SU-DHL-6 (cell line): ENCODE measurements around the gene GDPD3.

ENCODE experiments used
- H2AFZ ChIP-seq: fragments of 200-600 bp; sonication (generic); 2 replicates; pipeline ENCODE4 v1.6.1; 2014; ENCODE audit warnings: low read depth, mild to moderate bottlenecking, moderate library complexity, mixed read lengths, antibody characterized with exemption, low read length; ENCODE audit not compliant: severe bottlenecking
- H3F3A ChIP-seq: fragments of 200-600 bp; shearing (Covaris generic); 2 replicates; pipeline ENCODE4 v1.6.0; 2016; ENCODE audit warnings: antibody characterized with exemption, mild to moderate bottlenecking; ENCODE audit not compliant: insufficient read depth
- H3K27ac ChIP-seq: fragments of 200-600 bp; sonication (generic); 2 replicates; pipeline ENCODE4 v1.5.1; 2016; ENCODE audit warnings: low read depth, mild to moderate bottlenecking, low read length, moderate library complexity, mixed read lengths
- H3K27me3 ChIP-seq: fragments of 200-600 bp; sonication (generic), shearing (Covaris generic); 2 replicates; pipeline ENCODE4 v1.6.0; 2014; ENCODE audit warnings: mild to moderate bottlenecking, low read length
- H3K36me3 ChIP-seq: fragments of 200-600 bp; sonication (generic); 2 replicates; pipeline ENCODE4 v1.6.1; 2014; ENCODE audit warnings: mild to moderate bottlenecking, low read length, mixed read lengths
- H3K4me2 ChIP-seq: fragments of 300-600, 200-600 bp; shearing (Covaris generic), sonication (generic); 2 replicates; pipeline ENCODE4 v1.6.0; 2014; ENCODE audit warnings: low read length, low read depth, mild to moderate bottlenecking; ENCODE audit not compliant: poor library complexity, severe bottlenecking
- H3K4me3 ChIP-seq: fragments of 200-600 bp; sonication (generic); 2 replicates; pipeline ENCODE4 v1.5.1; 2014; ENCODE audit warnings: antibody characterized with exemption, low read length, mild to moderate bottlenecking, mixed read lengths; ENCODE audit not compliant: insufficient read depth, poor library complexity, severe bottlenecking
- H3K79me2 ChIP-seq: fragments of 200-600 bp; sonication (generic); 2 replicates; pipeline ENCODE4 v1.6.1; 2014; ENCODE audit warnings: mild to moderate bottlenecking, low read length, moderate library complexity; ENCODE audit not compliant: insufficient read depth
- H3K9ac ChIP-seq: fragments of 200-600 bp; sonication (generic); 2 replicates; pipeline ENCODE4 v1.7.0; 2014; ENCODE audit warnings: mild to moderate bottlenecking, low read length
- H3K9me2 ChIP-seq: fragments of 200-600 bp; sonication (generic); replicated peaks from 2 replicates; pipeline ENCODE4 v1.6.1; 2014; ENCODE audit warnings: low read length; ENCODE audit not compliant: insufficient read depth
- H3K9me3 ChIP-seq: fragments of 200-600 bp; sonication (generic); 2 replicates; pipeline ENCODE4 v1.6.1; 2014; ENCODE audit warnings: low read length, mixed read lengths; ENCODE audit not compliant: insufficient read depth
- H4K20me1 ChIP-seq: fragments of 200-600 bp; sonication (generic); 2 replicates; pipeline ENCODE4 v1.6.1; 2014; ENCODE audit warnings: low read depth, mild to moderate bottlenecking, antibody characterized with exemption, low read length, moderate library complexity, mixed read lengths
- EZH2phosphoT487 ChIP-seq: fragments of 200-600 bp; sonication (generic), shearing (Covaris generic); conservative IDR thresholded peaks from 2 replicates; pipeline ENCODE4 v1.6.1; 2018; ENCODE audit warnings: mild to moderate bottlenecking, antibody characterized with exemption, low read length, moderate library complexity, mixed read lengths
- TF ChIP-seq, protein P1 (sequence below): fragments of 200-600 bp; sonication (generic); IDR thresholded peaks from one replicate; pipeline ENCODE4 v1.5.1; 2017; ENCODE audit warnings: antibody characterized with exemption, mild to moderate bottlenecking, low read length, moderate library complexity; ENCODE audit not compliant: insufficient read depth, poor library complexity, severe bottlenecking

GDPD3 gene

DNA sequence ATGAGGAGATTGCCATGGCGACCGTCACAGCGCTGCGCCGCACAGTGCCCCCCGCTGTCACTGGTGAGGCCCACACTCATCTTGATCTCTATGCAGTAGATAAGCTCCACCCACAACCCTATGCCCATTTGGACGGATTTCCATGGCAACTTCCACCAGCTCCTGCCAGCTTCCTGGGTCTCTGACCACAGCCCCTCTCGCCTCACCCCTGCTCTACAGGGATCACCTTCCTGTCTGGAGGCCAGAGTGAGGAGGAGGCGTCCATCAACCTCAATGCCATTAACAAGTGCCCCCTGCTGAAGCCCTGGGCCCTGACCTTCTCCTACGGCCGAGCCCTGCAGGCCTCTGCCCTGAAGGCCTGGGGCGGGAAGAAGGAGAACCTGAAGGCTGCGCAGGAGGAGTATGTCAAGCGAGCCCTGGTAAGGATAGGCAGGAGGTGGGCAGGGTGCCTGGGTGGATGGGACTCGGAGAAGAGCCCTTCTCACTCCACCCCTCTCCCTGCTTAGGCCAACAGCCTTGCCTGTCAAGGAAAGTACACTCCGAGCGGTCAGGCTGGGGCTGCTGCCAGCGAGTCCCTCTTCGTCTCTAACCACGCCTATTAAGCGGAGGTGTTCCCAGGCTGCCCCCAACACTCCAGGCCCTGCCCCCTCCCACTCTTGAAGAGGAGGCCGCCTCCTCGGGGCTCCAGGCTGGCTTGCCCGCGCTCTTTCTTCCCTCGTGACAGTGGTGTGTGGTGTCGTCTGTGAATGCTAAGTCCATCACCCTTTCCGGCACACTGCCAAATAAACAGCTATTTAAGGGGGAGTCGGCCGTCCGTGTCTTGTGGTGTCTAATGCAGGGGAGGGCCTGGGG is 43.5 kb downstream of the GDPD3 start:
- H3K4me2 ChIP-seq, result no peak overlapping the region
- H3K9me2 ChIP-seq, result no peaks in the 10 kb centered on the region
- no peaks in the 10 kb centered on the region for H3K27me3 ChIP-seq
- no peaks in the 10 kb centered on the region for H3K9me3 ChIP-seq
- H3K4me3 ChIP-seq, result no peak overlapping the region
- peaks cover 16% of the 10 kb centered on the region for H3K36me3 ChIP-seq
- H3K27ac ChIP-seq, result no peak overlapping the region
- no peak overlapping the region for H3K9ac ChIP-seq
- TF ChIP-seq EZH2phosphoT487, result no peak
- TF ChIP-seq, protein P1, sequence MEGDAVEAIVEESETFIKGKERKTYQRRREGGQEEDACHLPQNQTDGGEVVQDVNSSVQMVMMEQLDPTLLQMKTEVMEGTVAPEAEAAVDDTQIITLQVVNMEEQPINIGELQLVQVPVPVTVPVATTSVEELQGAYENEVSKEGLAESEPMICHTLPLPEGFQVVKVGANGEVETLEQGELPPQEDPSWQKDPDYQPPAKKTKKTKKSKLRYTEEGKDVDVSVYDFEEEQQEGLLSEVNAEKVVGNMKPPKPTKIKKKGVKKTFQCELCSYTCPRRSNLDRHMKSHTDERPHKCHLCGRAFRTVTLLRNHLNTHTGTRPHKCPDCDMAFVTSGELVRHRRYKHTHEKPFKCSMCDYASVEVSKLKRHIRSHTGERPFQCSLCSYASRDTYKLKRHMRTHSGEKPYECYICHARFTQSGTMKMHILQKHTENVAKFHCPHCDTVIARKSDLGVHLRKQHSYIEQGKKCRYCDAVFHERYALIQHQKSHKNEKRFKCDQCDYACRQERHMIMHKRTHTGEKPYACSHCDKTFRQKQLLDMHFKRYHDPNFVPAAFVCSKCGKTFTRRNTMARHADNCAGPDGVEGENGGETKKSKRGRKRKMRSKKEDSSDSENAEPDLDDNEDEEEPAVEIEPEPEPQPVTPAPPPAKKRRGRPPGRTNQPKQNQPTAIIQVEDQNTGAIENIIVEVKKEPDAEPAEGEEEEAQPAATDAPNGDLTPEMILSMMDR, result no peak
- H2AFZ ChIP-seq, result no peak overlapping the region
- H4K20me1 ChIP-seq, result no peaks in the 10 kb centered on the region; the same call in 1 of the 2 replicates
- H3K79me2 ChIP-seq, result peaks cover 27% of the 10 kb centered on the region
- peaks cover 40% of the 10 kb centered on the region for H3F3A ChIP-seq

DNA sequence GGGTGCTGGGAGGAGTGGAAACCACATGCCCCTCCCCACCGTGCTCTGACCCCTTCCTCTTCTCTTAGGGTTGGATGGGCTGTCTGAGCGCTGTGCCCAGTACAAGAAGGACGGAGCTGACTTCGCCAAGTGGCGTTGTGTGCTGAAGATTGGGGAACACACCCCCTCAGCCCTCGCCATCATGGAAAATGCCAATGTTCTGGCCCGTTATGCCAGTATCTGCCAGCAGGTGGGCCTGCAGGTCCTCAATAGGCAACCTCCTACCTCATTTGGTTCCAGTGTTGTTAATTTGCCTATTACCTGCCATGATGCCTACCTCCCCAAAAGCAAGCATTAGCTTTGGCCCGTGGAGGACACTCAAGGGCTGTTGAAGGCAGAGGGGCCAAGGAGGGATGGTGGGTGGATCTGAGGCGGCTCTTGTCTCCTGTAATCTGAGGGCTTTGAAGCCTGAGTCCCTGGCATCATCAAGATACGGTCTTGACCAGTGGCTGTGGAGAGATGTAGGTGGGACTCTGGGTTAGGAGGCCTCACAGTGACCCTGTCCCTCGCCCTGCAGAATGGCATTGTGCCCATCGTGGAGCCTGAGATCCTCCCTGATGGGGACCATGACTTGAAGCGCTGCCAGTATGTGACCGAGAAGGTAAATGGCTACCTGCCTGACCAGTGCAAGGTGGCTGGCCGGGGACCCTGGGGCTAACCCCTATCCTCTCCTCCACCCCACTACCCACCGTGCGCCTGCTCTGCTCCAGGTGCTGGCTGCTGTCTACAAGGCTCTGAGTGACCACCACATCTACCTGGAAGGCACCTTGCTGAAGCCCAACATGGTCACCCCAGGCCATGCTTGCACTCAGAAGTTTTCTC is 44.4 kb downstream of the GDPD3 start:
- Histone ChIP-seq H3F3A (peaks cover 32% of the 10 kb centered on the region), H3K79me2 (peaks cover 34% of the 10 kb centered on the region)

DNA sequence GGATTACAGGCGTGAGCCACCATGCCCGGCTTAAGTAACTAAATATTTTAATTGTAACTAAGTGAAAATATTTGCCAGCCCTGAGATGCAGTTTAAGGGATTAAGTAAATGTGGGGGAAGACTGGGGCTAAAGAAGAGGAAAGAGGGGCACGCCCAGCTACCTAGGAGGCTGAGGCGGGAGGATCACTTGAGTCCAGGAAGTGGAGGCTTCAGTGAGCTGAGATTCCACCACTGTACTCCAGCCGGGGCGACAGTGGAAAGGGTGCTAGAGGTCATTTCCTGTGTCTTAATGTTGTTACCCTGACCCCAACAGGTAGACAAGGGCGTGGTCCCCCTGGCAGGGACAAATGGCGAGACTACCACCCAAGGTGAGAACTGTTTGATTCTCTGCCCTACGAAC is 45.0 kb downstream of the GDPD3 start:
- Histone ChIP-seq H3K36me3 (peaks cover 16% of the 10 kb centered on the region), H3K9me2 (no peaks in the 10 kb centered on the region), H3K9ac (no peak overlapping the region), H3K27ac (no peak overlapping the region), H3K4me3 (no peak overlapping the region), H3K4me2 (no peak overlapping the region), H3K9me3 (no peaks in the 10 kb centered on the region), H3F3A (peaks cover 26% of the 10 kb centered on the region), H3K79me2 (peaks cover 34% of the 10 kb centered on the region), H4K20me1 (no peaks in the 10 kb centered on the region; the same call in 1 of the 2 replicates), H3K27me3 (no peaks in the 10 kb centered on the region), H2AFZ (no peak overlapping the region)
- TF ChIP-seq, protein P1, result no peak
- no peak for TF ChIP-seq EZH2phosphoT487

More for the DNA sequence above, 44.4 kb downstream of the GDPD3 start:
- peaks cover 16% of the 10 kb centered on the region for H3K36me3 ChIP-seq
- no peak overlapping the region for H3K9ac ChIP-seq
- H2AFZ ChIP-seq, result no peak overlapping the region
- TF ChIP-seq, protein P1, result no peak
- no peak for TF ChIP-seq EZH2phosphoT487
- H3K27me3 ChIP-seq, result no peaks in the 10 kb centered on the region
- H3K9me2 ChIP-seq, result no peaks in the 10 kb centered on the region
- H3K4me2 ChIP-seq, result no peak overlapping the region
- no peak overlapping the region for H3K4me3 ChIP-seq
- no peaks in the 10 kb centered on the region; the same call in 1 of the 2 replicates for H4K20me1 ChIP-seq
- no peaks in the 10 kb centered on the region for H3K9me3 ChIP-seq
- H3K27ac ChIP-seq, result no peak overlapping the region
